GM23248 (cell line): Measurements from ENCODE around the gene PRR5L.
"Not testable (repeated sequence)": the region's sequence is repeated elsewhere in the genome, so short reads cannot be mapped to it uniquely, and the experiment has no call there.

Source experiments
- EZH2 ChIP-seq: fragments of 200-600 bp; sonication (generic); IDR thresholded peaks from 2 replicates; pipeline ENCODE4 v1.6.1; 2018; ENCODE audit warnings: antibody characterized with exemption, mild to moderate bottlenecking; ENCODE audit not compliant: insufficient read depth, poor library complexity, severe bottlenecking
- EZH2phosphoT487 ChIP-seq: fragments of 200-600 bp; sonication (generic); IDR thresholded peaks from 2 replicates; pipeline ENCODE4 v1.6.1; 2018; ENCODE audit warnings: antibody characterized with exemption, moderate library complexity, mild to moderate bottlenecking, low read depth; ENCODE audit not compliant: insufficient read depth

DNA sequence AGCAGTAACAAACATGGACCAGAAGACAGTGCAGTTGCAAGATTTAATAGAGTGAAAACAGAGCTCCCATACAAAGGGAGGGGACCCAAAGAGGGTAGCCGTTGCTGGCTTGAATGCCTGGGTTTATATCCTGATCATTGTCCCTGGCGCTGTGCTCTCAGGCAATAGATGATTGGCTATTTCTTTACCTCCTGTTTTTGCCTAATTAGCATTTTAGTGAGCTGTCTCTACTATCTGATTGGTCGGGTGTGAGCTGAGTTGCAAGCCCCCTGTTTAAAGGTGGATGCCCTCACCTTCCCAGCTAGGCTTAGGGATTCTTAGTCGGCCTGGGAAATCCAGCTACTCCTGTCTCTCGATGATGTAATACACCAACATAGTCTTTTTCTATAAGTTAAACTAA, 29.3 kb downstream of the PRR5L start:
- not testable (repeated sequence) for TF ChIP-seq EZH2phosphoT487, EZH2
